Thymus (tissue), 11 donors: ENCODE measurements around the gene PNPLA6. TPM values are rescaled to one million over a fixed set of nuclear protein-coding genes. Genes with fewer than 3 reads are reported as not detected.

Source experiments
- DNase-seq, 9 donors: peaks; one replicate each; pipeline ENCODE4 v3.0.0-alpha.2; 2013; ENCODE audit warnings: low spot score in 9 of 9, low read depth in 6 of 9, missing footprints in 1 of 9
- H3K27ac ChIP-seq, 2 donors: one replicate each; pipeline ENCODE4 v1.5.1; 2013; ENCODE audit warnings: control low read depth in 1 of 2, low read depth in 1 of 2, low read length in 1 of 2, mild to moderate bottlenecking in 1 of 2, moderate library complexity in 1 of 2
- H3K27me3 ChIP-seq, 2 donors: one replicate each; pipeline ENCODE4 v1.5.1; 2013; ENCODE audit warnings: low read length in 1 of 2; ENCODE audit not compliant: control insufficient read depth in 2 of 2, insufficient read depth in 1 of 2
- H3K36me3 ChIP-seq, 2 donors: one replicate each; pipeline ENCODE4 v1.5.1; 2013; ENCODE audit warnings: low read length in 1 of 2, mild to moderate bottlenecking in 1 of 2, moderate library complexity in 1 of 2; ENCODE audit not compliant: control insufficient read depth in 2 of 2, insufficient read depth in 2 of 2
- H3K4me1 ChIP-seq, 2 donors: one replicate each; pipeline ENCODE4 v1.5.1; 2013; ENCODE audit warnings: low read length in 2 of 2; ENCODE audit not compliant: control insufficient read depth in 2 of 2, insufficient read depth in 2 of 2
- H3K4me3 ChIP-seq, 2 donors: one replicate each; pipeline ENCODE4 v1.5.1; 2013; ENCODE audit warnings: low read length in 2 of 2, control low read depth in 1 of 2, mild to moderate bottlenecking in 1 of 2
- H3K9me3 ChIP-seq, 2 donors: one replicate each; pipeline ENCODE4 v1.5.1; 2013; ENCODE audit warnings: low read length in 1 of 2, mild to moderate bottlenecking in 1 of 2; ENCODE audit not compliant: control insufficient read depth in 2 of 2, insufficient read depth in 1 of 2
- WGBS: extraction: QIAGEN DNeasy Blood & Tissue Kit; methylation state at CpG from one replicate; pipeline ENCODE4 v1.1.7; 2013; 5-methylcytosine and 5-hydroxymethylcytosine counted together
- polyA plus RNA-seq: library from polyadenylated mRNA; stranded (reverse); fragments of 200-250 nt; gene quantifications from one replicate; pipeline ENCODE4 v1.2.3, GENCODE V29; 2013
- total RNA-seq: library from RNA; stranded (reverse); fragments of 120-200 nt; gene quantifications from one replicate; pipeline ENCODE4 v1.2.4, GENCODE V29; 2013
- donor health status: healthy.

The PNPLA6 gene
- total and polyA plus RNA-seq, 2 donors = 17.3 to 75.3 TPM

GRCh38 chr19:7596211-7596937, 60.9 kb downstream of the PNPLA6 start:
- Histone ChIP-seq H3K36me3 (no peaks in the 10 kb centered on the region), H3K9me3 (peaks cover 0 to 6% of the 10 kb centered on the region in 2 donors), H3K4me1 (peaks cover 4 to 9% of the 10 kb centered on the region in 2 donors), H3K4me3 (peak overlapping the region in 1 of 2 donors; percentile 62), H3K27me3 (peaks cover 26 to 49% of the 10 kb centered on the region in 2 donors), H3K27ac (no peak overlapping the region)
- 4% methylated on average over 68 of the region's 70 CpGs for WGBS
- peak in 1 of 9 donors; percentile 28 for DNase-seq

GRCh38 chr19:7597689-7598088, 62.2 kb downstream of the PNPLA6 start:
- no peaks in the 10 kb centered on the region for H3K36me3 ChIP-seq
- H3K27me3 ChIP-seq = peaks cover 28 to 53% of the 10 kb centered on the region in 2 donors
- WGBS = 78% methylated on average over 9 of the region's 9 CpGs
- H3K27ac ChIP-seq = no peak overlapping the region
- peaks cover 0 to 6% of the 10 kb centered on the region in 2 donors for H3K9me3 ChIP-seq
- peaks cover 4 to 9% of the 10 kb centered on the region in 2 donors for H3K4me1 ChIP-seq
- H3K4me3 ChIP-seq = no peak overlapping the region
- DNase-seq = no peak

GRCh38 chr19:7598180-7598579, 62.7 kb downstream of the PNPLA6 start:
- WGBS = 82% methylated on average over 6 of the region's 6 CpGs
- Histone ChIP-seq H3K4me3 (no peak overlapping the region), H3K27ac (no peak overlapping the region)

GRCh38 chr19:7600721-7601120, 65.2 kb downstream of the PNPLA6 start:
- Histone ChIP-seq H3K36me3 (no peaks in the 10 kb centered on the region), H3K27ac (no peak overlapping the region), H3K4me3 (no peak overlapping the region), H3K4me1 (peaks cover 4 to 9% of the 10 kb centered on the region in 2 donors), H3K27me3 (peaks cover 29 to 38% of the 10 kb centered on the region in 2 donors), H3K9me3 (peaks cover 0 to 14% of the 10 kb centered on the region in 2 donors)
- no peak for DNase-seq

More at GRCh38 chr19:7598180-7598579, 62.7 kb downstream of the PNPLA6 start:
- H3K36me3 ChIP-seq = no peaks in the 10 kb centered on the region
- H3K27me3 ChIP-seq = peaks cover 29 to 53% of the 10 kb centered on the region in 2 donors
- peaks cover 4 to 9% of the 10 kb centered on the region in 2 donors for H3K4me1 ChIP-seq
- H3K9me3 ChIP-seq = peaks cover 0 to 6% of the 10 kb centered on the region in 2 donors
- no peak for DNase-seq

GRCh38 chr19:7602240-7602934, 66.9 kb downstream of the PNPLA6 start:
- H3K9me3 ChIP-seq = peaks cover 0 to 8% of the 10 kb centered on the region in 2 donors
- H3K4me3 ChIP-seq = no peak overlapping the region
- no peaks in the 10 kb centered on the region for H3K4me1 ChIP-seq
- 54% methylated on average over 15 of the region's 15 CpGs for WGBS
- no peak for DNase-seq
- H3K36me3 ChIP-seq = no peaks in the 10 kb centered on the region
- H3K27me3 ChIP-seq = peaks cover 14 to 24% of the 10 kb centered on the region in 2 donors
- no peak overlapping the region for H3K27ac ChIP-seq

GRCh38 chr19:7602935-7603497, 67.5 kb downstream of the PNPLA6 start:
- peaks cover 8 to 17% of the 10 kb centered on the region in 2 donors for H3K27me3 ChIP-seq
- DNase-seq = no peak
- peaks cover 0 to 8% of the 10 kb centered on the region in 2 donors for H3K9me3 ChIP-seq
- 90% methylated on average over 11 of the region's 11 CpGs for WGBS
- no peak overlapping the region for H3K4me3 ChIP-seq
- H3K36me3 ChIP-seq = no peaks in the 10 kb centered on the region
- no peak overlapping the region for H3K27ac ChIP-seq
- H3K4me1 ChIP-seq = peaks cover 0 to 2% of the 10 kb centered on the region in 2 donors

- peaks cover 0 to 8% of the 10 kb centered on the region in 2 donors for H3K9me3 ChIP-seq
- H3K27ac ChIP-seq = no peak overlapping the region
- no peak for DNase-seq
- no peaks in the 10 kb centered on the region for H3K36me3 ChIP-seq
- H3K27me3 ChIP-seq = peaks cover 3 to 9% of the 10 kb centered on the region in 2 donors
- H3K4me3 ChIP-seq = no peak overlapping the region
- WGBS = 92% methylated on average over 9 of the region's 9 CpGs
- peaks cover 0 to 2% of the 10 kb centered on the region in 2 donors for H3K4me1 ChIP-seq
Measured at GRCh38 chr19:7603919-7604318, 68.4 kb downstream of the PNPLA6 start.

GRCh38 chr19:7605490-7606222, 70.1 kb downstream of the PNPLA6 start:
- no peak overlapping the region for H3K27ac ChIP-seq
- no peak overlapping the region for H3K4me3 ChIP-seq
- peak in 1 of 9 donors; percentile 4 for DNase-seq
- no peaks in the 10 kb centered on the region for H3K36me3 ChIP-seq
- H3K4me1 ChIP-seq = peaks cover 0 to 2% of the 10 kb centered on the region in 2 donors
- H3K27me3 ChIP-seq = peaks cover 3 to 8% of the 10 kb centered on the region in 2 donors
- peaks cover 0 to 8% of the 10 kb centered on the region in 2 donors for H3K9me3 ChIP-seq
- WGBS = 82% methylated on average over 14 of the region's 14 CpGs
